Measurements from ENCODE around the gene VASN.

DNA sequence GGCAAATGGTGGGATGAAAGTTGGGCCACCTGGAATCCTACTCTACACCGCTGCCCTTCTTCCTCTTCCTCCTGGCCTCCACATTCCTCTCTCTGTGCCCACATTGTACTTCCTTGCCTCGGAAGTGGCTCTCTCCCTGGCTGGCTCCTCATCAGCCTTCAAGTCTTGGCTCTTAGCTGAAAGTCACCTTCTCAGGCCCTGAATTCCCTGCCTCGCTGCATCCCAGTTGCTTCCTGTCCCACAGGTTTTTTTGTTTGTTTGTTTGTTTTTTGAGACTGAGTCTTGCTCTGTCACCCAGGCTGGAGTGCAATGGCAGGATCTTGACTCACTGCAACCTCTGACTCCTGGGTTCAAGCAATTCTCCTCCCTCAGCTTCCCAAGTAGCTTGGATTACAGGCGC lies 18.0 kb upstream of the VASN start:
- TF ChIP-seq GATA2 (IDR thresholded peaks at IDR 0.05; ENCODE audit: low read depth, low read length) (no peak), GATA3 (IDR thresholded peaks at IDR 0.05; ENCODE audit: low read depth, low read length) (no peak)
